H1 (cell line): ENCODE results near the gene PRR16. TPM values are rescaled to one million over a fixed set of nuclear protein-coding genes. Genes with fewer than 3 reads are reported as not detected.
A peak's percentile ranks its signal among the peaks of the same experiment; 100 is the strongest.

Experiments used
- CTCF ChIA-PET: fragments of 300-600 bp; sonication (Branson Sonifier 250); formaldehyde crosslinking; loops from one replicate; lab custom pipeline; 2021; ENCODE audit not compliant: partially characterized antibody; lab: Charles Lee
- POLR2A ChIA-PET: fragments of 300-600 bp; sonication (Branson Sonifier 250); formaldehyde crosslinking; loops from one replicate; lab custom pipeline; 2021; ENCODE audit warnings: inconsistent platforms; ENCODE audit not compliant: partially characterized antibody; lab: Charles Lee
- DNase-seq, 2 experiments: peaks; one replicate each; pipeline versions ENCODE4 v3.0.0 to v3.0.0-alpha.2; 2010 to 2022; ENCODE audit warnings: low spot score in 2 of 2, low read depth in 1 of 2, mixed read lengths in 1 of 2
- FAIRE-seq: peaks from 2 replicates; lab custom pipeline; 2011; peaks lifted over from hg19 to GRCh38; lab: Jason Lieb, UNC
- H2AFZ ChIP-seq: 2 replicates; pipeline ENCODE4 v1.8.1; 2012; ENCODE audit warnings: low read length, inconsistent platforms
- H2AK5ac ChIP-seq: 2 replicates; pipeline ENCODE4 v1.6.1; 2013; ENCODE audit warnings: low read depth, low read length
- H2BK120ac ChIP-seq: replicated peaks from 2 replicates; pipeline ENCODE3; 2013; ENCODE audit warnings: low read depth, low read length, inconsistent platforms
- H2BK12ac ChIP-seq: 2 replicates; pipeline ENCODE4 v1.6.1; 2013; ENCODE audit warnings: low read depth, low read length
- H2BK15ac ChIP-seq: 2 replicates; pipeline ENCODE4 v1.6.1; 2013; ENCODE audit warnings: low read length
- H2BK20ac ChIP-seq: 2 replicates; pipeline ENCODE4 v1.6.1; 2013; ENCODE audit warnings: low read length
- H2BK5ac ChIP-seq: 2 replicates; pipeline ENCODE4 v1.6.1; 2013; ENCODE audit warnings: low read depth, low read length
- H3K14ac ChIP-seq: 2 replicates; pipeline ENCODE4 v1.6.1; 2013; ENCODE audit warnings: inconsistent platforms; ENCODE audit not compliant: insufficient read length
- H3K18ac ChIP-seq: 2 replicates; pipeline ENCODE4 v1.6.1; 2013; ENCODE audit warnings: low read length; ENCODE audit errors: extremely low read depth
- H3K23ac ChIP-seq: 2 replicates; pipeline ENCODE4 v1.6.1; 2013; ENCODE audit warnings: inconsistent platforms; ENCODE audit not compliant: insufficient read length
- H3K23me2 ChIP-seq: 2 replicates; pipeline ENCODE4 v1.6.1; 2013; ENCODE audit warnings: low read depth, low read length
- H3K27ac ChIP-seq: 2 replicates; pipeline ENCODE4 v1.6.1; 2011; ENCODE audit warnings: low read depth, low read length, inconsistent platforms
- H3K27me3 ChIP-seq, 4 experiments: replicated peaks in 1 of 4; 1 replicate in 1 of 4; 2 replicates in 3 of 4; pipeline versions ENCODE4 v1.6.1 to v1.8.1; 2011 to 2013; ENCODE audit warnings: low read length in 3 of 4, mild to moderate bottlenecking in 3 of 4, inconsistent platforms in 2 of 4, mixed read lengths in 2 of 4, moderate library complexity in 1 of 4; ENCODE audit not compliant: control insufficient read depth in 3 of 4, insufficient read depth in 3 of 4; ENCODE audit errors: extremely low read depth in 1 of 4
- H3K36me3 ChIP-seq, 4 experiments: 2 replicates each; pipeline versions ENCODE4 v1.6.1 to v1.8.1; 2011 to 2013; ENCODE audit warnings: mild to moderate bottlenecking in 4 of 4, low read length in 3 of 4, moderate library complexity in 2 of 4, control low read depth in 1 of 4, inconsistent platforms in 1 of 4; ENCODE audit not compliant: insufficient read depth in 4 of 4, control insufficient read depth in 2 of 4
- H3K4ac ChIP-seq: replicated peaks from 2 replicates; pipeline ENCODE3; 2013; ENCODE audit warnings: low read length, low read depth, mixed read lengths, inconsistent platforms; ENCODE audit not compliant: insufficient read length
- H3K4me1 ChIP-seq, 4 experiments: replicated peaks in 1 of 4; 1 replicate in 1 of 4; 2 replicates in 3 of 4; pipeline versions ENCODE4 v1.6.1 to v1.8.1; 2011 to 2013; ENCODE audit warnings: low read length in 3 of 4, inconsistent platforms in 2 of 4, mixed read lengths in 1 of 4; ENCODE audit not compliant: insufficient read depth in 4 of 4, control insufficient read depth in 3 of 4
- H3K4me2 ChIP-seq, 2 experiments: 2 replicates each; pipeline versions ENCODE4 v1.6.1 to v1.8.1; 2011 to 2013; ENCODE audit warnings: low read depth in 2 of 2, low read length in 2 of 2, control low read depth in 1 of 2, inconsistent platforms in 1 of 2, mild to moderate bottlenecking in 1 of 2; ENCODE audit not compliant: insufficient read depth in 1 of 2
- H3K4me3 ChIP-seq, 4 experiments: fragments of 200-600, 300-600 bp in 1 of 4; sonication (generic), shearing (Covaris generic), sonication (Bioruptor Twin) in 1 of 4; 2 replicates each; pipeline versions ENCODE4 v1.5.1 to v1.8.1; 2011 to 2016; ENCODE audit warnings: low read length in 4 of 4, low read depth in 3 of 4, control low read depth in 2 of 4, inconsistent platforms in 2 of 4, mild to moderate bottlenecking in 2 of 4, mixed read lengths in 1 of 4, moderate library complexity in 1 of 4; ENCODE audit not compliant: insufficient read depth in 2 of 4; ENCODE audit errors: extremely low read depth in 1 of 4
- H3K56ac ChIP-seq: replicated peaks from 2 replicates; pipeline ENCODE3; 2013; ENCODE audit warnings: low read depth, mild to moderate bottlenecking, mixed read lengths, low read length, inconsistent platforms; ENCODE audit not compliant: insufficient read length
- H3K79me1 ChIP-seq: 2 replicates; pipeline ENCODE4 v1.6.1; 2013; ENCODE audit warnings: low read depth, low read length, control low read depth
- H3K79me2 ChIP-seq, 2 experiments: 2 replicates each; pipeline versions ENCODE4 v1.6.1 to v1.8.1; 2012 to 2013; ENCODE audit warnings: low read length in 2 of 2, mild to moderate bottlenecking in 2 of 2, inconsistent platforms in 1 of 2; ENCODE audit not compliant: insufficient read depth in 2 of 2, control insufficient read depth in 1 of 2
- H3K9ac ChIP-seq, 4 experiments: replicated peaks in 1 of 4; 1 replicate in 1 of 4; 2 replicates in 3 of 4; pipeline versions ENCODE4 v1.6.1 to v1.8.1; 2011 to 2013; ENCODE audit warnings: low read depth in 3 of 4, low read length in 3 of 4, control low read depth in 2 of 4, mild to moderate bottlenecking in 2 of 4, moderate library complexity in 2 of 4, inconsistent platforms in 1 of 4; ENCODE audit errors: extremely low read depth in 1 of 4
- H3K9me3 ChIP-seq, 2 experiments: 2 replicates each; pipeline versions ENCODE4 v1.6.1 to v1.8.1; 2012 to 2013; ENCODE audit warnings: mild to moderate bottlenecking in 2 of 2, moderate library complexity in 2 of 2, control low read depth in 1 of 2, inconsistent platforms in 1 of 2, low read depth in 1 of 2, low read length in 1 of 2, mixed read lengths in 1 of 2; ENCODE audit not compliant: insufficient read depth in 2 of 2
- H4K20me1 ChIP-seq, 2 experiments: replicated peaks in 1 of 2; 2 replicates each; pipeline versions ENCODE3 to v1.8.1; 2011 to 2013; ENCODE audit warnings: inconsistent platforms in 2 of 2, low read length in 2 of 2, mild to moderate bottlenecking in 1 of 2; ENCODE audit not compliant: insufficient read depth in 2 of 2, control insufficient read depth in 1 of 2
- H4K5ac ChIP-seq: 2 replicates; pipeline ENCODE4 v1.6.1; 2013; ENCODE audit warnings: low read length, low read depth, mixed read lengths, inconsistent platforms; ENCODE audit not compliant: insufficient read length
- H4K8ac ChIP-seq: 2 replicates; pipeline ENCODE4 v1.8.0; 2013; ENCODE audit warnings: mild to moderate bottlenecking, moderate library complexity, low read length, inconsistent platforms; ENCODE audit not compliant: insufficient read depth; ENCODE audit errors: extremely low read depth
- H4K91ac ChIP-seq: replicated peaks from 2 replicates; pipeline ENCODE3; 2013; ENCODE audit warnings: low read length, mixed read lengths, inconsistent platforms; ENCODE audit not compliant: insufficient read length
- ATF2 ChIP-seq: IDR thresholded peaks from 2 replicates; pipeline ENCODE4 v1.6.1; 2012; ENCODE audit warnings: low read length, inconsistent platforms
- GABPA ChIP-seq: IDR thresholded peaks from 2 replicates; pipeline ENCODE4 v1.6.1; 2011; ENCODE audit warnings: mild to moderate bottlenecking, low read length, moderate library complexity, borderline replicate concordance; ENCODE audit not compliant: insufficient read depth
- KDM5A ChIP-seq: fragments of 200-600 bp; IDR thresholded peaks from 2 replicates; pipeline ENCODE4 v1.7.1; 2012; ENCODE audit warnings: mild to moderate bottlenecking, low read length, inconsistent platforms, mixed read lengths
- RAD21 ChIP-seq, 2 experiments: IDR thresholded peaks in 1 of 2; conservative IDR thresholded peaks in 1 of 2; 2 replicates each; pipeline ENCODE4 v1.6.1; 2011; ENCODE audit warnings: low read depth in 2 of 2, low read length in 2 of 2, improper control_type of control experiment in 1 of 2, inconsistent platforms in 1 of 2, mild to moderate bottlenecking in 1 of 2, moderate library complexity in 1 of 2
- RBBP5 ChIP-seq: IDR thresholded peaks from 2 replicates; pipeline ENCODE4 v1.7.1; 2012; ENCODE audit warnings: low read depth, mild to moderate bottlenecking, inconsistent platforms, low read length, moderate library complexity, borderline replicate concordance
- SP2 ChIP-seq: IDR thresholded peaks from 2 replicates; pipeline ENCODE4 v1.6.1; 2012; ENCODE audit warnings: mild to moderate bottlenecking, low read length, inconsistent platforms
- SP4 ChIP-seq: IDR thresholded peaks from 2 replicates; pipeline ENCODE4 v1.6.1; 2012; ENCODE audit warnings: low read length, inconsistent platforms
- TAF7 ChIP-seq: optimal IDR thresholded peaks from 2 replicates; pipeline ENCODE3; 2011; ENCODE audit warnings: low read depth, mild to moderate bottlenecking, inconsistent platforms, low read length, moderate library complexity, borderline replicate concordance
- USF2 ChIP-seq: IDR thresholded peaks from 2 replicates; pipeline ENCODE4 v1.6.1; 2011; ENCODE audit warnings: low read length, improper control_type of control experiment
- polyA plus RNA-seq, 7 experiments: library from polyadenylated mRNA; depleted of rRNA in 3 of 7; stranded (reverse) in 5 of 7; unstranded in 2 of 7; fragments of >200 nt in 5 of 7; fragments of 200-250 nt in 2 of 7; gene quantifications; 1 replicate in 5 of 7; 2 replicates in 1 of 7; 4 replicates in 1 of 7; pipeline versions ENCODE4 v1.2.1 to v1.2.3, GENCODE V29; 2011 to 2013; ENCODE audit warnings: missing spikeins in 2 of 7, mixed read lengths in 2 of 7
- total RNA-seq: library from RNA; stranded (reverse); fragmentation: NEBNext Ultra II Directional; extraction: Animal tissue kit (Norgen Biotek cat#: 25700); gene quantifications from 2 replicates; pipeline ENCODE4 v1.2.1, GENCODE V29; 2021

The PRR16 gene
- total and polyA plus RNA-seq, 2 of the 8 experiments (the other 6 are each of a cell fraction or from before 2014, with no cell fraction given), result 0.73 to 1.6 TPM

DNA sequence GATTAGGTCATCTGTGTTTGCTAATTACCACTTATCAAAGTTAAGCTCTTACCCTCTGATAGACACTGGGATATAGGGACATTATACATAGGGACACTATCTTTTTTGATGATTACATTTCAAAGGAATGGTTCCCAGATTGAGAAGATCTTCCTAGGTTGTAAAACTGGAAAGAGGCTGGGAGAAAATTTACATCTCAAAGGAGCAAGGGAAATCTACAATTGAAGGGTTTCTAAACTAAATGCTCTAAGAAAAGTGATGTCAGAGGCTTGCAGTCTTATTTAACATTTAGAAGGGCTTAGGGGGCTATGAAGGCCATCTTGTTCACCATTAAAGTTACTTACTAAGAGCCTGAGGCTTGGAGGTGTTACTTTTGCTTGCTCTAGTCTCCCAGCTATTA lies 242.8 kb downstream of the PRR16 start:
- no peaks in the 10 kb centered on the region for H4K20me1 ChIP-seq
- H3K23ac ChIP-seq, result no peak overlapping the region
- FAIRE-seq (no peak), DNase-seq (no peak)
- H2AFZ ChIP-seq, result no peak overlapping the region
- H2BK12ac ChIP-seq, result no peak overlapping the region
- no peak overlapping the region; a peak in 1 of 7 replicates for H3K9ac ChIP-seq
- H3K4ac ChIP-seq, result no peak overlapping the region
- H4K5ac ChIP-seq, result no peak overlapping the region
- H3K9me3 ChIP-seq, result no peaks in the 10 kb centered on the region
- peaks cover 1 to 13% (median 7%) of the 10 kb centered on the region in 4 experiments; a peak in 6 of 7 replicates for H3K27me3 ChIP-seq
- ChIA-PET CTCF (interaction anchor here (1.0 to 1.1 kb wide), 2 partner anchors 19 to 97 kb away, joined by 3 read pairs; no protein-coding TSS in a partner anchor), POLR2A (interaction anchor here (1.2 to 1.3 kb wide), 3 partner anchors 9 to 23 kb away, joined by 3 to 6 read pairs (median 3); no protein-coding TSS in a partner anchor)
- no peaks in the 10 kb centered on the region for H3K36me3 ChIP-seq
- no peak overlapping the region; a peak in 1 of 8 replicates for H3K4me3 ChIP-seq
- H2BK120ac ChIP-seq, result no peak overlapping the region
- no peak overlapping the region for H3K18ac ChIP-seq
- no peak overlapping the region for H2BK20ac ChIP-seq
- H3K14ac ChIP-seq, result no peak overlapping the region
- H3K4me1 ChIP-seq, result peaks cover 0 to 25% (median 3%) of the 10 kb centered on the region in 4 experiments; a peak in 4 of 7 replicates
- peaks cover 3% of the 10 kb centered on the region; the same call in 1 of the 2 replicates for H3K23me2 ChIP-seq
- H4K91ac ChIP-seq, result no peak overlapping the region
- peak overlapping the region in 1 of 2 experiments; percentile 37; a peak in 2 of 4 replicates for H3K4me2 ChIP-seq
- no peak overlapping the region for H4K8ac ChIP-seq
- H2BK5ac ChIP-seq, result no peak overlapping the region
- H3K56ac ChIP-seq, result no peak overlapping the region
- no peaks in the 10 kb centered on the region for H3K79me1 ChIP-seq
- H2BK15ac ChIP-seq, result no peak overlapping the region
- no peak overlapping the region for H2AK5ac ChIP-seq
- H3K27ac ChIP-seq, result no peak overlapping the region
- peaks cover 0 to 26% of the 10 kb centered on the region in 2 experiments; a peak in 2 of 4 replicates for H3K79me2 ChIP-seq
- TF ChIP-seq RBBP5 (no peak), USF2 (no peak), KDM5A (no peak), TAF7 (no peak), ATF2 (peak; percentile 32; the same call in 1 of the 2 replicates), SP4 (no peak), SP2 (no peak), RAD21 (IDR thresholded peaks at IDR 0.05 in 1 of 2, conservative IDR thresholded peaks at IDR 0.05 in 1 of 2; ENCODE audit: low read depth in 2 of 2, low read length in 2 of 2) (no peak), GABPA (no peak)
